ENCODE data around the gene MEG3. TPM values are rescaled to one million over a fixed set of nuclear protein-coding genes. Genes with fewer than 3 reads are reported as not detected.

Gene MEG3
- total RNA-seq, 4 donors from 2014 or later: 1.2 to 18.9 (median 3.5) TPM

DNA sequence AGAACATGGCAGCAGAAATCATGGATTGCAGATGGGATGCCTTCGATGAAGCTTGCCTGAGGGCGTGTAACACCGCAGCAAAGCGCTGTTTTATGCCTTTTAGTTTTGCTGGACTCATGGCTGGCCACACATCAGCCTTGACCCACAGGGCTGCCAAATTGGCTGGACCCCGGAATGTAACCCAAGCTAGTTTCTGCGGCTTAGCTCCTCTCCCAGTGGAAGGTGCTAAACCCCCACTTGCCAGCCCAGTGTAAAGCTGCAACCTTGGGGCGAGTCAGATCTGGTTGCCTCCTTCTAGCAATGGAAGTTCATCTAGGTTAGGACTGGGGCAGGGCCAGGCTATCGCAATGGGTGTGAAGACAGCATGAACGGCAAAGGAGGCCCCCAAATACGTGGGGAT, 38.3 kb downstream of the MEG3 start:
- TF ChIP-seq CTCF (IDR thresholded peaks at IDR 0.05) (no peak), POLR2A (IDR thresholded peaks at IDR 0.05) (no peak)
- Histone ChIP-seq H3K9me3 (no peaks in the 10 kb centered on the region), H3K36me3 (no peaks in the 10 kb centered on the region), H3K4me3 (no peak overlapping the region), H3K27me3 (peaks cover 0 to 11% (median 0%) of the 10 kb centered on the region in 4 donors), H3K27ac (no peak overlapping the region), H3K4me1 (no peaks in the 10 kb centered on the region)
- no peak for DNase-seq
- 64 to 86% methylated on average over 3 to 6 of the region's 10 CpGs for WGBS, 2 donors
- intact Hi-C loops (cut with DNase I): no loop called here

- TF ChIP-seq CTCF (IDR thresholded peaks at IDR 0.05) (no peak), POLR2A (IDR thresholded peaks at IDR 0.05) (no peak)
- Histone ChIP-seq H3K36me3 (no peaks in the 10 kb centered on the region), H3K9me3 (no peaks in the 10 kb centered on the region), H3K27ac (no peak overlapping the region), H3K4me1 (no peaks in the 10 kb centered on the region), H3K27me3 (peaks cover 0 to 4% (median 0%) of the 10 kb centered on the region in 4 donors), H3K4me3 (no peak overlapping the region)
- no peak for DNase-seq
- intact Hi-C loops (cut with DNase I): no loop called here
- 42 to 65% methylated on average over 9 of the region's 9 CpGs for WGBS, 2 donors
Measured at GRCh38 chr14:100864960-100865681, 39.2 kb downstream of the MEG3 start.

DNA sequence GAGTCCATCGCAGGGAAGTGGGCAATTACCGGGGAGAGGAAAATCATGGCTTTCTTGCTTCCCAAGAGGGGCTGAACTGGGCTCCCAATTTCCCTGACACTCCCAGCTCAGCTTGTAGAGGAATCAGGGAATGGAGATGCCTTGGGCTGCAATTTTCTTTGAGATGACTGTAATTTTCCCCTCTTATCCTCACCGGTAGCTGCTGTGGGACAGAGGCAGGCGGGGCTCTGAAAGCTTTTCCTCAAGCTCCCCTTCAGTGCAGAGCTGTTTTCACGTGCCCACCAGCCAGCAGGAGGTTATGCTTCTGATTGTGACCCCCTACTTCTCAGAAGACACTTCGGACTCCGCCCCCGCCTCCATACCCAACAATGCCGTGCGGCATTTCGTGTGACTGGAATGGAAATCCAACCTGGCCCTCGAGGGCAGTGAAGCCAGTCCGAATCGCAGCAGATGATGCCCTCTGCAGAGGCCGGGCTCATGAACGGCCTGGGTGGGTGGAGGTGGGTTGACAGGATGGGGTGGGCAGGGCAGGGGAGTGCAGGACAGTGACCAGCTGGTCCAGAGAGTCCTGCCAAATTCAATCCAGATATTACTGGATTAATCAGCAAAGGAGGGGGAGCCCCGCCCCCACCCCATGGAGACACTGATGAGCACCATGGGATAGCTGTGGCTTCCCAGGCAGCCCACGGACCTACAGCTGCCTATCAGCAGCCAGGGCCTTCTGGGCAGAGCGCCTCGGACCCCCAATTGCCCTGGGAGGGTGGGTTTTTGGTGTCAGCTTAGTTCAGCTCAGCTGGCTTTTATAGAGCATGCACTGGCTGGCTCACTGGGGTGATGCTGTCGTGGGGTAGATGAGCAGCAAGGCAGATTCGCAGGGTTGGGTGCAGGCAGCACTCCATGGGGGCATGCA, 40.0 kb downstream of the MEG3 start:
- 77 to 81% methylated on average over 6 to 16 of the region's 22 CpGs for WGBS, 2 donors
- Histone ChIP-seq H3K4me1 (no peaks in the 10 kb centered on the region), H3K36me3 (no peaks in the 10 kb centered on the region), H3K4me3 (no peak overlapping the region), H3K9me3 (no peaks in the 10 kb centered on the region), H3K27ac (no peak overlapping the region), H3K27me3 (no peaks in the 10 kb centered on the region)
- DNase-seq: no peak
- TF ChIP-seq CTCF (IDR thresholded peaks at IDR 0.05) (no peak), POLR2A (IDR thresholded peaks at IDR 0.05) (no peak)
- intact Hi-C loops (cut with DNase I): no loop called here

- no peaks in the 10 kb centered on the region for H3K36me3 ChIP-seq
- 72 to 83% methylated on average over 8 to 10 of the region's 18 CpGs for WGBS, 2 donors
- DNase-seq: no peak
Measured at GRCh38 chr14:100866666-100867630, 41.0 kb downstream of the MEG3 start.

More at GRCh38 chr14:100866666-100867630, 41.0 kb downstream of the MEG3 start:
- intact Hi-C loops (cut with DNase I): no loop called here
- no peak for TF ChIP-seq CTCF (IDR thresholded peaks at IDR 0.05)
- Histone ChIP-seq H3K9me3 (no peaks in the 10 kb centered on the region), H3K4me1 (no peaks in the 10 kb centered on the region), H3K27me3 (no peaks in the 10 kb centered on the region), H3K27ac (no peak overlapping the region), H3K4me3 (no peak overlapping the region)

All from esophagus squamous epithelium (tissue), 5 donors.